DMS79 treated with DMSO at 0.1 percent for 48 hours (cell line): ENCODE data around the gene SHISAL1.

ENCODE experiments used
- DNase-seq: peaks from one replicate; lab custom pipeline; 2025; lab: John Stamatoyannopoulos, UW

SHISAL1 gene

DNA sequence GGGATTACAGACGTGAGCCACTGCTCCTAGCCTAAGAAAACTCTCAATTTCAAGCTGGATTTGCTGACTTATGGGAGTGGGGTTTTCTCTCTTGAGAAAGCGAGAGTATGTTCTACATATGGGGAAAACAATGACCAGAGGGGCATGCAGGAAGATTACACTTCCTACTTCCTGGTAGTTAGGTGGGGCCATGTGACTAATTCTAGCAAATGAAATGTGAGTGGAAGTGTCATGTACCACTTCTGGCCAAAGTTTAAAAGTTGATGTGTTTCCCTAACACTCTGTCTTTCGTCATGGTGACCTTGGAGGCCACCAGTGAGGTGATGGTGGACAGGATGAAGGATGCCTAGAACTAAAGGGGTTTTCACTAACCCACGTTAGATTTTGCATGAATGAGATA lies 81.5 kb downstream of the SHISAL1 start:
- no peak for DNase-seq

GRCh38 chr22:44229809-44230208 lies 82.9 kb downstream of the SHISAL1 start:
- DNase-seq = no peak

DNA sequence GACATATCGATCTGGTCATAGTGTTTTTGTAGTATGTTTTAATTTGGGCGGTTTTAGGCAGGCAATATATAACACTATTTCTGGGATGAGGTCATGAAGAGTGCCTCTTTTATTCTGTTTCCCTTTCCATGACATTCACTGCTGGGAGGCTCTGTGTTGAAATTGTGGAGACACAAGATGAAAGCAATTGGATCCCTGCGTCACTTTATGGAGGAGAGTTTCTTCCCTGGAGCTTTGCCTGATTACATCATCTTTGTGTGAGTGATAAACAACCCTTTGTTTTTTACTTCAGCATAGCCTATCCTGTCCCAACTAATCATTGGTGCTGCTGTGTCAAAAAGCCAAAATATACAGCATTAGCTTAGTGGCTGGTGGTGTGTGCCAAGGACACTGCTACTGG lies 83.4 kb downstream of the SHISAL1 start:
- DNase-seq = no peak

DNA sequence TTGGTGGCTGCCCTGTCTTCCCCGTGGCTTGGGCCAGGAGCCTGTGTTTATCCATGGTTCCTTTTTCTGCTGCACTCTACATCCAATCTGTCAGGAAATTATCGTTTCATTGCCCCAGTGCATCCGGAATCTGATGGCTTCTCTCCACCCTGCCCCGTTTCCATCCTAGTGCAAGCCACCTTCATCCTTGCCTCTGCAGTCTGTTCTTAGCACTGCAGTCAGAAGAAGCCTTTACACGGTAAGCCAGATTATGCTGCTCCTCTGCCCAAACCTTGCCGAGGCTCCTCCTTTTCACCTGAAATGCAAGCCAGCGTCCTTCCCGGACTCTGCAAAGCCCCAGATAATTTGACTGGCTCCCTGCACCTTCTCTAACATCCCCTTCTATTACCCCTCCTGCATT lies 86.9 kb downstream of the SHISAL1 start:
- DNase-seq = no peak

DNA sequence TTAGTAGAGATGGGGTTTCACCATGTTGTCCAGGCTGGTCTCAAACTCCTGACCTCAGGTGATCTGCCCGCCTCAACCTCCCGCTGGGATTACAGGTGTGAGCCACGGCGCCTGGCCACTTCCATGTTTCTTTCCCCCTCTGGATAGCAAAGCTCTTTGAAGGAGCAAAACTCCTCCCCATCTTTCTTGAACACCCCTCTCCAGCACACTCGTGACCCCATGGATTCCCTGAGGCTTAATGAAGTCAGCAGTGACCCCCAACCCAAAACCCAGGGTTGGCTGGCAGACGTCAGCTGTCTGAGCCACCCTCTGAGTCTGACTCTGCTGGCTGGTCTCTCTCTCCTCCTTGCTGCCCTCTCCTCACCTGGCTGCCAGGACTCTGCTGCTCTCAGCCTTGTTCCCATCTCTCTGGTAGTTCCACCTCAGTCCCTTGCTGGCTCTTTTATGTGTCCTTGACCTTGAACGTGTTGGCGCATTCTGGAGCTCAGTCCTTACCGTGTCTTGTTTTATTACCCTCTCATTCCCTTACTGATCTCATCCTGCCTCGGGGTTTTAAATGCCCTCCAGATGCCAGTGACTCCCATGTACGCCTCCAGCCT lies 87.6 kb downstream of the SHISAL1 start:
- DNase-seq = no peak

- DNase-seq = no peak
These were observed 88.6 kb downstream of the SHISAL1 start for GRCh38 chr22:44224166-44224565.

GRCh38 chr22:44221710-44222475 lies 90.9 kb downstream of the SHISAL1 start:
- no peak for DNase-seq

- DNase-seq = no peak
These were observed 91.7 kb downstream of the SHISAL1 start for GRCh38 chr22:44220727-44221680.

DNA sequence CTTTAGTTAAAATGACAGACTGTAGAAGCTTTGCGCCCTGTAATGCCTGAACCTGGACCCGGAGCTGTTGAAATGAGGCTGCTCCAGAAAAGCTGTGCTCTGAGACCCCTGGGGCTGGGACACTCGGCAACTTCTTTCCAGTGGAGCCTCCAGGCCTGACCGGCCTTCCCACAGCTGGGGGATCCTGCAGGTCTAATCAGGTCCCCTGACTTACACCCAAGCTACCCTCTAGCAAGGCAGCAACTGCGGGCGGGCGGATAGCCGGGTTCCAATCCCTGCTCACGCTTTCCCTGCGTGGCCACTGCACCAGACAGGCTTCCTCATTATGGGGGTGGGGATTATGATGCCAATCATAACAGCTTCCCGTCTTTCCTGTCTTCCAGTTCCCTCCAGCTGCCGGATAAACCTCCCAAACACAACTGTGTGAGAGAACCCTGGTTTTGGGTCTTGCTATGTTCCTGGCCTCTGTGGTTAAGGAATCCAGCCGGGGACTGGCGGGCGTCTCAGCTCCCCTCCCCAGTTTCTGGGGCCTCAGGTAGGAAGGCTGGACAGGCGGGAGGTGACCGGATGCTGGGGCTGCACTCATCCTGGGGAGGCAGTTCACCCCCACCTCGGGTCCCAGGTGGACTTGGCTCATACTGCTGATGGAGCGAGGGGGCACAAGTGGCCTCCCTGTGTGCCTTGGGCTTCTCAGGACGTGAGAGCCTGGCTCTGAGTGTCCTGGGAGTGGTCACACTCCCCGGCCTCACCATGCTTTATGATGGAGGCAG lies 93.5 kb downstream of the SHISAL1 start:
- DNase-seq = no peak

DNA sequence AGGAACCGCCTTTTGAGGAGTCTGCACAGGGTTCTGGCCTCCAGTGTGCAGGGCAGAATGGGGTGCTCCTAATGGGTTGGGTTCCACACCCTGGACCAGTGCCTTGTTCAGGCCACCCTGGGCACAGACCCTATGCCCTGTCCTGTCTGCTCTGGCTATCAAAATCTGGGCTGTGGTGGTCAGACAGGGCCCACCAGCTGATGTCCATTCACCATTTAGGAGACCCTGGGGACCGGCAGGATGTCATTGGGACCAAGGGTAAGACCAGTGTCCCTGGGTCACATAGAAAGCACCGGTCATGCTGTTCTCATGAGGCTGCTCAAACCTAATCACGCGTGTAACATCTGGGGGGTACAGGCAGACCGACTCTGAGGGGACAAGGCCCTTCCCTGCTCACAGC lies 94.7 kb downstream of the SHISAL1 start:
- DNase-seq = no peak

GRCh38 chr22:44217346-44217745 lies 95.4 kb downstream of the SHISAL1 start:
- no peak for DNase-seq

DNA sequence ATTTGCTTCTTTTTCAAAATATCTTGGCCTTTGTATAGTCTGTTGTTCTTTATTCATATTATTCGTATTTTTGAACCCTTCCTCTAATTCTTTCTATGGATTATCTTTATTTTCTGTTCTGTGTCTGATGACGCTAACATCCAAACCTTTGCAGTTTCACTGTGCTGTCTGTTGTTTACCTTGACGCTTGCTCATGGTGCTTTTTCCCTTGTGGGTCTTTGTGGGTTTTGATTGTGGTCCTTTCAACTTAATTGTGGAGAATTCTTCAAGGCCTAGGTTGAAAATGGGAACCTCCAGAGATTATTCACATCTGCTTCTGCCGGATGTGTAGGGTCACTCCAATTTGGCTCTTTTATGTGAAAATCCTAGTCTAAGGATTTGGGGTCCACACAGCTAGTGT lies 97.5 kb downstream of the SHISAL1 start:
- DNase-seq = no peak

- no peak for DNase-seq
These were observed 98.0 kb downstream of the SHISAL1 start for GRCh38 chr22:44214764-44215163.

- no peak for DNase-seq
These were observed 98.6 kb downstream of the SHISAL1 start for GRCh38 chr22:44214187-44214586.

- no peak for DNase-seq
These were observed 99.2 kb downstream of the SHISAL1 start for GRCh38 chr22:44213489-44214043.

DNA sequence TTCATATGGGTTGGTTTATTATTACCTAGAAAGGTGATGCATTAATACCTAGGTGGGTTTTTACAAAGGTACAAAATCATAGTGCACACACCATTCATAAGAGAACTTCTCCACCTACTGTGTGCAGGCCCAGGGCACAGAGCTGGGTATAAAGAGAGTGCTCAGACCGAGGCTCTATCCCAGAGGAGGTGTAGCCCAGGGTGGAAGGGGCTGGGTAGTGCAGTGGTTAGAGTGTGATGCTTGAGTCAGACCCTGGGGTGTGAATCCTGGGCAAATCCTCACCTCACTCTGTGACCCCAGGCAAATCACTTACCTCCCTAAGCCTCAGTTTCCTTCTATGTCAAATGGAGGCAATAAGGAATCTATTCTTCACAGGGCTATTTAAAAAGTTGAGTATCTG lies 99.8 kb downstream of the SHISAL1 start:
- no peak for DNase-seq

DNA sequence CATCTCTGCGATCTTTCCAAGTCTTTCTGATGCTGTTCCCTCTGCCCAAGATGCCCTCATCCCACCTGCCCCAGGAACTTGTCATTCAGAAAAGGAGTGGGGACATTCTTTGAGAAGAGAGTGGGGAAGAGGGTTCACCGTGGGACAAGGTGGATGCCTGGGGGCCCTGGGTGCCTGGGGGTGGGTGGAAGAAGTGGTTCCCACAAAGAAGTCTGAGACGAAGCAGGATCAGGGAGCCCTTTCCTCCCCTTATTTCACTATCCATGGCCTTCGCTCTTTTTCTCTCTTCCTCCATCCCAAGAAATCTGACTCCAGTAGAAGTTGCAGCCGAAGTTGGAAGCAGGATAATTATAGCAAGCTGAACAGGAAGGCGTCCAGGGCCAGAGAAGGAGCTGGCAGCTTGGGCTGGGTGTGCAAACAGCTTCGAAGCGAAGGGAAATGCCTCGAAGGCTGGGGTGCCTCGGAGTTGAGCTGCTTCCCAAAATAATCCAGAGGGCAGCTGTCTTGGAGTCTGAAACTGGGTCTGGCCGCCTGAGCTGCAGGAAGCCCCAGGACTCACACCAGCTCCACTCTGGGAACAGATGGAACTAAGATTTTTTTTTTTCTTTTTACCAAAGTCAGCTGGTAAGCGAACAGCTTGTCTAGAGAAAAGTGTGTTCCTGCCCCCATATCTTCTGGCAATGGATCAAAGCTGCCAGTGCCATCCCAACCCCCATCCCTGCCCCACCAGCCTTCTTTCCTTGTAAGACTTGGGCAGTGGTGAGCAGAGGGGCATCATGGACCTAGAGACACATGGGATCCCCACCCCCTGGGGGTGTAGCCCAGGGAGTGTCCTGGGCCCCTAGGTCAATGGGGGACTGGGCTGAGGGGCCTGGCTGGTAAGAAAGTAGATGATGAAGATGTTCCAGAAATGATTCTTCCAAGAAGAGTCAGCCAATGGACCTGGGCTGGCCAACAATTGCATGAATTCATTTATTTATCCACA lies 100.5 kb downstream of the SHISAL1 start:
- DNase-seq = no peak

DNA sequence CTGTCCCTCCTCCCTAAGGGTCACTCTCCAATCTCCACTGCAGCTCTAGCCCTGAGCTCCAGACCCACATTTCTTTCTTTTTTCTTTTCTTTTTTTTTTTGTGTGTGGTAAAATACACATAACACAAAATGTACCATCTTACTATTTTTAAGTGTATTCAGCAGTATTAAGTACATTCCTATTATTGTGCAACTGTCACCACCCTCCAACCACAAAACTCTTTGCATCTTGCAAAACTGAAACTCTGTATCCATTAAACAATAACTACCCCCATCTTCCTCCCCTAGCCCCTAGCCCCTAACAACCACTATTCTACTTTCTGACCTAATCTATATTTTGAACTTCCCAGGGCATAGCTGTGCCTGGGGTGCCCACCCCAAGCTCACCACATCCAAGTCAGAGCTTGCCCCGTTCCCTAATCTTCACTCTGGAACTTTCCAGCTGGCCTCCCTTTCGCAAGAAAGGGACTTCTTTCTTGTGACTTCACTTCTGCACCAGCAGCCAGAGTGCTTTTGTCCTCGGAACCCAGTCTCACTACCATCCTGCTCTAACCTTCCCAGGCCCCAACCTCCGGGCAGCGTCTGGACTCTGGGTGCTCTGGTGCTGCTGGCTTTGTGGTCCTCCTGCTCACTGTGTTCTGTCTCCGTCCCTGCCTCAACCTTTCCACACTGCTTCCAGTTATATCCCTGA lies 101.3 kb downstream of the SHISAL1 start:
- no peak for DNase-seq

DNA sequence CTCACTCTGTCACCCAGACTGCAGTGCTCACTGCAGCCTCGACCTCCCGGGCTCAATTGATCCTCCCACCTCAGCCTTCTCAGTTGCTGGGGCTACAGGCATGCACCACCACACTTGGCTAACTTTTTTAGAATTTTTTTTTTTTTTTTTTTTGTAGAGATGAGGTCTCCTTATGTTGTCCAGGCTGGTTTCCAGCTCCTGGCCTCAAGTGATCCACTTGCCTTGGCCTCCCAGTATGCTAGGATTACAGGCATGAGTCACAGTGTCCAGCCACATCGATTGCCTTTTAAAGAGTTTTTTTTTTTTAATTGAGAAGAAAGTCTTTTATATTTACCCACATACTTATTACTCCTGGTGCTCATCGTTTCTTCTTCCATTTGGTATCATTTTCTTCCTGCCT lies 102.0 kb downstream of the SHISAL1 start:
- DNase-seq = no peak

DNA sequence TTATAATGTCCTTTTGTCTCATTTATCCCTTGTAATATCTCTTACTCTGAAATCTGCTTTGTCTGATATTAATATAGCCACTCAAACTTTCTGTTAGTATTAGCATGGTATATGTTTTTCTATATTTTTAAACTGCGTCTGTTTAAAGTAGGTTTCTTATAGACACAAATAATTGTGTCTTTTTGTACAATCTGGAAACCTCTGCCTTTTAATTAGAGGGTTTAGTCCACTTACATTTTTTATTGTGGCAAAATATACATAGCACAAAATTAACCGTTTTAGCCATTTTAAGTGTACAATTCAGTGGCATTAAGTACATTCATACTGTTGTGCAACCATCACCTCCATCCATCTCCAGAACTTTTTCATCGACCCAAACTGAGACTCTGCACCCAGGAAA lies 103.4 kb downstream of the SHISAL1 start:
- no peak for DNase-seq
